ENCODE results near the gene ME3.
"Not testable (repeated sequence)": the region's sequence is repeated elsewhere in the genome, so short reads cannot be mapped to it uniquely, and the experiment has no call there.

ME3 gene

GRCh38 chr11:86418106-86418505 lies 254.3 kb downstream of the ME3 start:
- no peak for DNase-seq

GRCh38 chr11:86416951-86417350 lies 255.5 kb downstream of the ME3 start:
- not testable (repeated sequence) for DNase-seq

- no peak for DNase-seq
These were observed 255.9 kb downstream of the ME3 start for GRCh38 chr11:86416494-86416893.

GRCh38 chr11:86415026-86415425 lies 257.4 kb downstream of the ME3 start:
- no peak for DNase-seq

GRCh38 chr11:86414032-86414431 lies 258.4 kb downstream of the ME3 start:
- DNase-seq, result no peak

GRCh38 chr11:86408845-86409244 lies 263.6 kb downstream of the ME3 start:
- DNase-seq, result no peak

- no peak for DNase-seq
These were observed 269.0 kb downstream of the ME3 start for GRCh38 chr11:86403458-86403857.

GRCh38 chr11:86398106-86398505 lies 274.3 kb downstream of the ME3 start:
- DNase-seq, result no peak

- no peak for DNase-seq
These were observed 275.1 kb downstream of the ME3 start for GRCh38 chr11:86397351-86397750.

- DNase-seq, result no peak
These were observed 276.0 kb downstream of the ME3 start for GRCh38 chr11:86396396-86396795.

GRCh38 chr11:86395061-86395551 lies 277.3 kb downstream of the ME3 start:
- no peak for DNase-seq

All from CD4-positive, alpha-beta T cell treated with Interleukin-17A for 4 hours (primary cell).